ACHN (cell line): ENCODE data around the gene SMARCC2.
"Not testable (repeated sequence)": the region's sequence is repeated elsewhere in the genome, so short reads cannot be mapped to it uniquely, and the experiment has no call there.

Experiments used
- DNase-seq: peaks from one replicate; pipeline ENCODE4 v3.0.0-alpha.2; 2015
- in situ Hi-C: cut with HindIII; loops from 2 replicates; pipeline ENCODE4 v1.10.0; 2017; ENCODE audit warnings: low sequenced_read_pairs, low pct_ligation_motif_present, low pct_unique_long_range_greater_than_20kb

SMARCC2 gene

DNA sequence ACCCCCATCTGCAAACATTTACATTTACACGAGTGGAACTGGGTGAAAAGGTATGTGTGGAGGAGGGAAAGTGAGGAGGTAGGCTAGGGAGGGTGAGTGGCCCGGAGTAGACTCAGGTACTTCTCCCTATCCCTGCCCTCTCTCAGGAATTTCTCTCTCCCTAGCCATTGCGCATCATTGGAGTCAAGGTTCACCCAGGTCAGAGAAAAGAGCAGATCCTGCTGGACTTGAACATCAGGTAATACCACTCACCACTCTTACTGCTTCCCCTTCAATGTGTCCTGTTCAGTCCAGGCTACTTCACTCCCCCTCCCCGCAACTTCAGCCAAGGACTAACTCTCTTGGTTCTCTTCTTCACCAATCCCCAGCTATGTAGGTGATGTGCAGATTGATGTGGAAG is 58.4 kb downstream of the SMARCC2 start:
- DNase-seq: no peak
- in situ Hi-C loops: no loop called here

DNA sequence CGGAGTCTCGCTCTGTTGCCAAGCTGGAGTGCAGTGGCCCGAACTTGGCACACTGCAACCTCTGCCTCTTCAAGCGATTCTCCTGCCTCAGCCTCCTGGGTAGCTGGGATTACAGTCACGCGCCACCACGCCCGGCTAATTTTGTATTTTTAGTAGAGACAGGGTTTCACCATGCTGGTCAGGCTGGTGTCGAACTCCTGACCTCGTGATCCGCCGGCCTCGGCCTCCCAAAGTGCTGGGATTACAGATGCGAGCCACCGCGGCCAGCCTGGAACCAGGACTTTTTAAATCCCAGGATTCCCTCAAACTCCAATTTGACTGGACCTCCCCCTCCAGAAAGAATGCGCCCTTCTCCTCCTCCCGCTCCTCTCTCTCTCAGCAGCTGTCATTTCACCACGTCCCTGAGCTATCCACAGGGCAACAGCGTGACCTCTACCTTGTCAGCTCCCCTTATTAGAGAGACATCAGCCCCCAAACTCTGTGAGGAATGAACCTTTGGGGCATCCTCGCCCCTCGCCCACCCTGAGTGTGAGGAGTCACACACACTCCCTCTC is 59.3 kb downstream of the SMARCC2 start:
- no peak for DNase-seq
- in situ Hi-C loops: no loop called here

GRCh38 chr12:56129206-56129941 is 59.9 kb downstream of the SMARCC2 start:
- in situ Hi-C loops: no loop called here
- DNase-seq: peak; percentile 65

GRCh38 chr12:56128670-56129205 is 60.5 kb downstream of the SMARCC2 start:
- in situ Hi-C loops: no loop called here
- DNase-seq: peak; percentile 34

GRCh38 chr12:56127888-56128669 is 61.2 kb downstream of the SMARCC2 start, which contains the start of gene ESYT1:
Gene ESYT1 (plus strand): TSS chr12:56128267. CDS start chr12:56128320, 53 bp downstream.
- DNase-seq: peak; percentile 100
- in situ Hi-C loops: no loop called here

DNA sequence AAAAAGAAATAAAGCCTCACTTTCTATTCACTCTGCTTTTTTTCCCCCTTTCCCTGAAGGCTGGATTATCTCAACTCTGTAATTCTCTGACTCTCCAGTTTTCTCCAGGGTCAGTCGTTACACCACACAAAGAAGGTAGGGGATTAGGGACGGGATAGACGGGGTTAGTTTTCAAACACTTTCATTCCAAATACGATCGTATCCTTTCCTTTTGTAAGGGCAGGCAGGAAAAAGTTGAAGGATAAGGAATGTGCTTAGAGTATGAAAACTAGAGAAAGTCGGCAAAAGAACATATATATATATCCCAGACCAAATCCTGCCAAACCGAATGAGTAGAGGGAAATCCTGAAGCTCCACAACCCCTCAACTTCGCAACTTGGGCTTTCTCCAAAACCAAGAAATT is 61.8 kb downstream of the SMARCC2 start:
- DNase-seq: no peak

DNA sequence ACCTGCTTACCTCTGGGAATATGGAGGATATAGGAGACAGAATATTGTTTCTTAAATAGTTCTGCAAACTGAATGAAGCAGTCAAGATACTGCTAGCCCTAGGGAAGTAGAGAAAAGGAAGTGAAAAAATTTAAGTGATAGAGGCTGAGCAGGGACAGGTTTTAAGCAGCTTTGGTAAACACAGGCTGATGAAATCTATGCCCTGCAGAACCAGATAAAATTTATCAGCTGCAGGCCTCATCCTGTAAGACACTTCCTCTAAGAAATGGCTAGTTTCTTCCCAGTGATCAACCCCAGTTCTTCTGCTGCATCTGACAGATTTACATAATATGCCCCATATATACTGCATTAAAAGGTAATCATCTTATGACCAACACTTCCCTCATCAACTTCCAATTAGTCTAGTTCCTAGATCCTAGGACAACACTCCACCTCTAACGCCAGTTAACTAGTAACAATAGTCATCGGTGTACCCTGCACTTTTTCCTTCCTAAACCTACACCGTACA is 62.5 kb downstream of the SMARCC2 start:
- no peak for DNase-seq
- in situ Hi-C loops: no loop called here

More for the DNA sequence above, 61.8 kb downstream of the SMARCC2 start:
- in situ Hi-C loops: no loop called here

GRCh38 chr12:56124133-56124532 is 65.2 kb downstream of the SMARCC2 start:
- in situ Hi-C loops: no loop called here
- DNase-seq: no peak

DNA sequence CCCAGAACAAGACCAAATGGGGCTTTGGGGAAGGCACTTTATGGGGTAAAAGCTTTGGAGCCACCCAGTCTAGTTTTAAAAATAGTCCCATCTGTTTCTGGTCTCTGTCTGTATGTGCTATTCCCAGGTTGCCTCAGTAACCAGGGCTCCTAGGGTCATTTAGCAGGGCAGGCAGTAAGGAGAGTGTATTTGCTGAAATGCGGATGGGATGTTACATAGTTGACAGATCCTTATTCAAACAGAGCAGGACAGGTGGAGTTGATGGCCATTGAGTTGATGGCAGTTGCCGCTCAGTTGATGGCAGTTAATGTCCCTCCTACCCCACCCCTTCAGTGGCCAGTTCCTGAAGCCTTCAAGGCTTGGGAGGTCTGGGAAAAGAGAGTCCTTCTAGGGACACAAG is 66.6 kb downstream of the SMARCC2 start:
- DNase-seq: no peak
- in situ Hi-C loops: no loop called here

GRCh38 chr12:56121204-56121870 is 67.9 kb downstream of the SMARCC2 start:
- DNase-seq: no peak
- in situ Hi-C loops: no loop called here

DNA sequence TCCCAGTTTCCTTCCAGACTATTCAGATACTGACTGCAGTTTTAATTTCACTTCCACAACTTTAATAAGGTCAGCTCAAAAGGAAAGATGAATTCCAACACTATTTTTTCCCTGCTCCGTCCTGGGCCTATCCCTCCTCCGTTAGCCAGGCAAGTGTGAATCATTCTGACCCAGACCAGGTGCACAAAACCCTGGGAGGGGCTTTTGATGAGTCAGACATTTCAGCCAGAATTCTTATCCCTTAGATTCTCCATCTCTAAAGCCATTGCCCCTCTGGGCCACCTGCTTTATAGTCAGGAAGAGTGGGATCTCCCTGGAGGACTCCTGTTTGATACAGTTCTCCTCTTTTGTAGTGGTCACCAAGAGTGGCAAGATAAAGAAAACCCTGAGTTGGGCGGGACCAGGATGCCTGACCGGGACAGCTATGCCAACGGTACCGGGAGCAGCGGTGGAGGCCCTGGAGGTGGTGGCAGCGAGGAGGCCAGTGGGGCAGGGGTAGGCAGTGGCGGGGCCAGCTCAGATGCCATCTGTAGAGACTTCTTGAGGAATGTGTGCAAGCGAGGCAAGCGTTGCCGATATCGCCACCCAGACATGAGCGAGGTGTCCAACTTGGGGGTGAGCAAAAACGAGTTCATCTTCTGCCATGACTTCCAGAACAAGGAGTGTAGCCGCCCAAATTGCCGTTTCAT is 69.0 kb downstream of the SMARCC2 start:
- in situ Hi-C loops: no loop called here
- peak; percentile 46 for DNase-seq

DNA sequence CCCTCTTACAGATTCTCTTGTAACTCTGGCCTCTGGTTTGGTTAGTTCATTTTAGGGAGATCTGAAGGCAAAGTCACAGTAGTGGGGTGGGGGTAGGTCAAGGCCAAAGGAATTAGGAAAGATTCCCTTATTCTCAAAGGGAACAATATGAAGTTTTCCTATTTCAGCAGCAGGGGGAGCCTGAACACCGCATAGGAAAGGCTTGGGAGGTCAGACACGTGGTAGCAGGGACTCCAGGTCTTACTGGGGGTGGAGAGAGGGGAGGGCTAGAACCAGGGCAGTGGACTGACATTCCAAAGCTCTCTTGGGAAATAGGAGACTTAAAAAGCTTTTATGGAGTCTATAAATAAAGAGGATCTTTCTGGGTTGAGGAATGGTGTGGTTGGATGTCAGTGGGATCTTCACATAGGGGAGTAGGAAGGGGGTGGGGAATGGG is 69.9 kb downstream of the SMARCC2 start:
- DNase-seq: peak; percentile 96
- in situ Hi-C loops: loop anchor here (5.0 kb wide), 1 partner anchor 68 kb away; the partner anchor contains the start of gene SMARCC2

GRCh38 chr12:56118688-56119357 is 70.5 kb downstream of the SMARCC2 start:
- in situ Hi-C loops: loop anchor here (5.0 kb wide), 1 partner anchor 68 kb away; the partner anchor contains the start of gene SMARCC2
- DNase-seq: no peak

DNA sequence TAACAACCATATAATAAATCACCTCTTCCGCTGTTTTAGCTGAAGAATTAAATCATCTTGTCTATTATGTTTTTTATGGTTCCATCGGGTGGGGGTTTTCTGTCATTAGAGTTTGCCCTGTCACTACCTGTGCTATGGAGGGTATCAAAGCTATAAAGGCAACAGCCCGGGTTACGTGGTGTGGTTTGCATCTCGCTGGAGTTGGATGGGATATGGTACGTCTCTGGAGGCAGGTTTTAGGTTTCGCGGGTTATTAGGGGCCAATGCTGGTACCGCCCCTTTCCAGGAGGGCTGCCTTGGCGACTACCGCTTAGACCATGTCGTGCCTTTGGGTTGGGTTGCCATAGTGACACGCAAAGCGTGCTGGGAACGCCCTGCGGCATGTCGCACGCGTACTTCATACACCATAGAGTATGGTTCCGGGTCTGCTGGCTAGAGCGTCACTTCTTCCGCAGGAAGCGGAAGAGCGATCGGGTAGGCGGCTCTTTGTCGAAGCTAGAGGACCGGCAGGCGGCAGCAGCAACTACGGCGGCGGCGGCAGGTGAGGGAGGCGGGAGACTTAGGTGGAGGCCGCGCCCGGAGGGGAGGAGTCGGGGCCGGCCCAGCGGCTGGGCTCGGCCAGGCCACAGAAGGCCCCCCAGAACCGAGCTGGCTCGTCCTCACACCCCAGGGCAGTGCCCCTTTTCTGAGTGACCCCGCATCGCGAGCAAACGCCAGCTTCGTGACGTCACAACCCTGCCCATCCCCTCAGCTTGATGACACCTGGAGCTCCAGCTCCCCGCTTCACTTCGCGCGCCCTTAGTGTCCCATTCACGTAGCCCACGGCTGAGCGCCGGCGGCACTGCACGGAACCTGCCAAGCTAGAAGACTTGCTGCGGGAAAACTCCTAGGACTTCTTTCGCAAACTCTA is 71.2 kb downstream of the SMARCC2 start, which contains the start of gene ZC3H10:
Gene ZC3H10, plus strand, starts transcription at position 489 of the 910 bp plus-strand sequence. CDS start 2,297 bp downstream, outside the sequence.
- DNase-seq: peak; percentile 100
- in situ Hi-C loops: loop anchor here (5.0 kb wide), 1 partner anchor 69 kb away; the partner anchor contains the start of gene SMARCC2

DNA sequence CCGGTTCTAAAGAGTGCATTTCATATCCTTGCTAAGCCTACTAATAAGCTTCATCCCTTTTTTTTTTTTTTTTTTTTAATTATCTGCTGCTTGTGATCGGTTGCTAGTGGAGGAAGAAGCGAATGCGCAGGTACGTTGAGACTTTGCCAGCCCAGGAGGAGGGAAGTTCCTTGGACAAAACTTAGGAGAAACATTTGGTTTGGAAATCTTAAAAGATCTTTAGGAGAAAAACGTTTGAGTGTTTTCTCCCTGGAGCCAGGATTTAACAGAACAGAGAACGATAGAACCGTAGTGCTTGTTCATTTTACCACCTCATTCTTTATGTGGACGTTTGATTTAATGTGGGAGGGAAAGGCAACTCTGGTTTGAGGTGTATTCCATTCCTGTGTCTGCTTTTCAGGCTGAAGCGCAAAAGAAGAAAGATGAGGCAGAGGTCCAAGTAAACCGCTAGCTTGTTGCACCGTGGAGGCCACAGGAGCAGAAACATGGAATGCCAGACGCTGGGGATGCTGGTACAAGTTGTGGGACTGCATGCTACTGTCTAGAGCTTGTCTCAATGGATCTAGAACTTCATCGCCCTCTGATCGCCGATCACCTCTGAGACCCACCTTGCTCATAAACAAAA is 72.1 kb downstream of the SMARCC2 start:
- DNase-seq: not testable (repeated sequence)
- in situ Hi-C loops: loop anchor here (5.0 kb wide), 1 partner anchor 70 kb away; the partner anchor contains the start of gene SMARCC2
